HG03457 (cell line): Measurements from ENCODE around the gene KIF18B.

Experiments used
- ATAC-seq: cut with Tn5 transposase; IDR thresholded peaks from one replicate; pipeline ENCODE4 v1.9.1; 2021; ENCODE audit warnings: moderate number of reproducible peaks; ENCODE audit not compliant: unreplicated experiment

The KIF18B gene

DNA sequence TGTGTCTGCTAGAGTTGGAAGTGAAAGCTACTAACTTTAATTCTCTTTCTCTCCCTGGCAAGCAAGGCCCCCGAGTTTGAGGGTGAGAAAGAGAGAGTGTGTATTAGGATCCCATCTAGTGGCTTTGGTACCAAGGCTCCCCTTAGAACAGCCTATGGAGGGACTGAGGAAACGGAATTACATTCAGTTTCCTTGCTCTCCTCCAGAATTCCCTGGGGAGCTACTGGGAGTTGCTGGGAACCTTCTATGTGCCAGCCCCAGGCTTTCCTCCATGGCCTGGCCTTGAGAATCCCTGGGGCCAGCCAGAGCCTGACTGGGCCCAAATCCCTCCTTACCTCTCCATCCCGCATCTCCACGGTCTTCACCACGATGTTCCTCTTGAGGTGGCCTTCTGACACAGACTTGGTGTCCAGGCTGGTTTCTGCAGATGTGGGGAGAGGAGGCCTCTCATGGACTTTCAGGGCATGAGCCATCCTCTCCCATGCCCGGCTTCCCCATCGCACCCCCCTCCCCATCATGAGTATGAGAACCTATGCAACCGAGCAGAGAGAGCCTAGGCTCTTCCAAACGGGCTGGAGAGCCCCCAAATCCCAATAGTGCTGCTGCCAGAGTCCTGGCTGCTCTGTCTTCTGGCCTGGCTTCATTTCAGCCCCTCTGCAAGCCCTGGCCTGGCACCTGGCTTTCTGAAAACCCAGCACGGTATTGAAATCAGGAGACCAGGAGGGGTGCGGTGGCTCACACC is 39.7 kb downstream of the KIF18B start:
- no peak for ATAC-seq

- ATAC-seq, result no peak
Observed at GRCh38 chr17:44906763-44907728, 40.5 kb downstream of the KIF18B start.

- no peak for ATAC-seq
Observed at GRCh38 chr17:44906010-44906646, 41.4 kb downstream of the KIF18B start.

GRCh38 chr17:44905006-44906000 is 42.3 kb downstream of the KIF18B start:
- ATAC-seq, result no peak

DNA sequence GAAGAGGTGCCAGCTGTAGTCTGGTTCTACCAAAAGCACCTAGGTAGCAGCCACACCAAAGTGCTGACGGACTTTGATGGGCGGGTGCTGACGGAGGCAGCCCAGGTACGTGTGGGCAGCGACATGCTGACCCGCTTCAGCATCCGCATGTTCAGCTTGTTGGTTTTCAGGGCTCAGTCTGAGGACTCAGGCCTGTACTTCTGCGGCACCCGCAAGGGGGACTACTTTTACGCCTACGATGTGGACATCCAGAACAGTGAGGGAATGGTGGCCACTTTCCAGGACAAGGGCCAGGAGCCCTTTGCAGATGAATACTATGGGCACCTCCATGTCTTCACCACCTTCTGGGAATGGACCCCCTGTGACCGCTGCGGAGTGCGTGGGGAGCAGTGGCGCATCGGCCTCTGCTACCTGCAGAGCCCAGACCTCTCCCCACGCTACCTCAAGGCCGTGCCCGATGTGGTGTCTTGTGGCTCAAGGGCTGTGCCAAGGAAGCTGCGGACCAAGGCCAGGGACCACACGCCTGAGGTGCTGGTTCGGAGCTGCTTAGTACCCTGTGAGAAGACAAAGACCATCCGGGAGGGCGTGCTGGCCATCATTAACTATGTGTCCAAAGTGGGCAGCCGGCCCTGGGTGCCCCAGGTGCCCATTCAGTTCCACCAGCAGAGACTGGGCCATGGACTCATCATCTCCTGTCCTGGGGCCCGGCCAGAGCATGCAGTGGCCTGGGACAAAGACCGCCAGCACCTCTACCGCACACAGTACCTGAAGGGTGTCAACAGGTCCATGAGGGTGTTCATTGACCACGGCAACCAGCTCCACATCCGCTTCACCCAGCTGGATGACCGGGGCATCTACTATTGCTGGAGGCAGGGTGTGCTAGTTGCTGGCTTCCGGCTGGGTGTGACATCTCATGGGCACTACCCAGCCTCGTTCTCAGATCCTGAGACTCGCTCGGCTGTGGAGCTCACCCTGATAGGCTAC is 43.3 kb downstream of the KIF18B start:
- no peak for ATAC-seq

GRCh38 chr17:44903012-44903685 is 44.4 kb downstream of the KIF18B start:
- ATAC-seq, result no peak

DNA sequence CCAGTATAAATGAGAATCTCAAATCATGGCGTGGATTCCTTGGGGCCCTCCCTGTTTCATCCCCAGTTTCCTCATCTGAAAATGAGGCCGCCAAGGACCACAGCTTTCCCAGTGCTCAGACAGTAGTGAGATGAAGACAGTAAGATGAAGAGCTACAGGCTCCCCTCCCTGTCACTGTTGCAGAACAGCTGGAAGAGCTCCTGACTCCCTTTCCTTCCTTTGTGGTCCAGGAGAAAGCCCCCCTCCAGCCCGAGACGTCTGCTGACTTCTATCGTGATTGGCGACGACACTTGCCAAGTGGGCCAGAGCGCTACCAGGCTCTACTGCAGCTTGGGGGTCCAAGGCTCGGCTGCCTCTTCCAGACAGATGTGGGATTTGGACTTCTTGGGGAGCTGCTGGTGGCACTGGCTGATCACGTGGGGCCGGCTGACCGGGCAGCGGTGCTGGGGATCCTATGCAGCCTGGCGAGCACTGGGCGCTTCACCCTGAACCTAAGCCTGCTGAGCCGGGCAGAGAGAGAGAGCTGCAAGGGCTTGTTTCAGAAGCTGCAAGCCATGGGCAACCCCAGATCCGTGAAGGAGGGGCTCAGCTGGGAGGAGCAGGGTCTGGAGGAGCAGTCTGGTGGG is 45.3 kb downstream of the KIF18B start:
- no peak for ATAC-seq

DNA sequence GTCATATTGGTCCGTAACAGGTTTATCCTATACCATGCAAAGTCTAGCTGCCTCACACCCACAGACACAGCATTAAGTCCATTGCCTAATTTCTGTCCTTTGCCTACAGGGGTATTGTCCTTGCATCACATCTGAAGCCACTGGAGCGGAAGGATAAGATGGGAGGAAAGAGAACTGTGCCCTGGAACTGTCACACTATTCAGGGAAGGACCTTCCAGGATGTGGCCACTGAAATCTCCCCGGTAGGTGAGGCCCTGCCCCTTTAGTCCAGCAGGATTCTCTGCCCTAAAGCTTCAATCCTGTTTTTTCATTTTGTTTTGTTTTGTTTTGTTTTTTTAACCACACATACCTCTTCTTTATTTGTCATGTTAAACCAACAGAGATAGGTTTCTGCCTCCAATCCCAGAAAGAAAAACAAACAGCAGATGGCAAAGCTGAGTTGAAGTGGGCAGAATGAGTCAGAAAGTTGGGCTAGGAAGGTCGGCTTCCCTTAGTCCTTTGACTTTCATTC is 46.1 kb downstream of the KIF18B start:
- ATAC-seq, result no peak

DNA sequence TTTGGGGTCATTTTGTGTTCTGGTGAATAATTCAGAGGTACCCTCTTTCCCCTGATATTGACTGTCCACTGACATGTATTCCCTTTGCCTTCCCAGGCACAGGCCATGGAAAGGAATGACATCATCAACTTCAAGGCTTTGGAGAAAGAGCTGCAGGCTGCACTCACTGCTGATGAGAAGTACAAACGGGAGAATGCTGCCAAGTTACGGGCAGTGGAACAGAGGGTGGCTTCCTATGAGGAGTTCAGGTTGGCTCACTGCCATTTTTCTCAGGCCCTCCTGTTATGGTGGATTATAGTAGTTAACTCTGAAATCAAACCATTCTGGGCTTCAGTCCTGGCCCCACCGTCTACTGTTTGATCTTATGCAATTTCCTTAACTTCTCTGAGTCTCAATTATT is 46.7 kb downstream of the KIF18B start:
- ATAC-seq, result no peak

- peak; percentile 46 for ATAC-seq
Observed at GRCh38 chr17:44899074-44899782, 48.3 kb downstream of the KIF18B start, which contains the start of gene EFTUD2. EFTUD2 (minus strand) TSS chr17:44899445; CDS start chr17:44894521, 4,924 bp downstream.

- ATAC-seq, result no peak
Observed at GRCh38 chr17:44898768-44899073, 48.9 kb downstream of the KIF18B start.

DNA sequence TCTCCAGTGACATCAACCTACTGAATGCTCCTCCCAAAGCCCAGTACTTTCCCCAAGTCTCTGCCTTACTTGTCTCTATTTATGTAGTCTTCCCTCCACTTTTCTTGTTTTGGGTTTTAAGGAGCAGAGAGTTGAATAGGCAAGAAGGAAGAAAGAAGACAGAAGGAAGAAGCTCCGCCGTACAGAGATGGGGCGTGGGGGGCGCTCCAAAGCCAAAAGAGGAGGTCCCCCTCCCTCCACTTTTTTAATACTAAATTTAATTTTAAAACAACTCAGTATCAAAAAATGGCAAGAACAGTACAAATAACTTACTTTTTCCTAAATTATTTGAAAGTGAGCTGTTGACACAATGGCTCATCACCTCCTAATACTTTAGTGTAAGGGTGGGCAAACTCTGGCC is 52.9 kb downstream of the KIF18B start:
- ATAC-seq, result no peak

GRCh38 chr17:44892250-44892649 is 55.3 kb downstream of the KIF18B start:
- no peak for ATAC-seq

- no peak for ATAC-seq
Observed at GRCh38 chr17:44889003-44889402, 58.6 kb downstream of the KIF18B start.

- no peak for ATAC-seq
Observed at GRCh38 chr17:44887971-44888954, 59.3 kb downstream of the KIF18B start.

- no peak for ATAC-seq
Observed at GRCh38 chr17:44887016-44887415, 60.6 kb downstream of the KIF18B start.
